Breast epithelium (tissue), 3 donors: ENCODE results near the gene TEAD4.

ENCODE experiments used
- POLR2A ChIP-seq: fragments of 450-650 bp; IDR thresholded peaks from one replicate; pipeline ENCODE4 v1.6.1; 2016; ENCODE audit warnings: antibody characterized with exemption, mild to moderate bottlenecking, moderate library complexity
- POLR2AphosphoS5 ChIP-seq, 3 donors: sonication (generic); formaldehyde crosslinking; IDR thresholded peaks; one replicate each; pipeline ENCODE4 v1.6.1; 2017; ENCODE audit warnings: antibody characterized with exemption in 3 of 3
- TF ChIP-seq, protein P1 (sequence below), 3 donors: fragments of 450-650 bp; IDR thresholded peaks; one replicate each; pipeline ENCODE4 v1.5.1; 2016 to 2017; ENCODE audit warnings: antibody characterized with exemption in 3 of 3, mild to moderate bottlenecking in 3 of 3, moderate library complexity in 3 of 3

- TF ChIP-seq POLR2AphosphoS5 (IDR thresholded peaks at IDR 0.05) (no peak), POLR2A (no peak)
- TF ChIP-seq, protein P1, sequence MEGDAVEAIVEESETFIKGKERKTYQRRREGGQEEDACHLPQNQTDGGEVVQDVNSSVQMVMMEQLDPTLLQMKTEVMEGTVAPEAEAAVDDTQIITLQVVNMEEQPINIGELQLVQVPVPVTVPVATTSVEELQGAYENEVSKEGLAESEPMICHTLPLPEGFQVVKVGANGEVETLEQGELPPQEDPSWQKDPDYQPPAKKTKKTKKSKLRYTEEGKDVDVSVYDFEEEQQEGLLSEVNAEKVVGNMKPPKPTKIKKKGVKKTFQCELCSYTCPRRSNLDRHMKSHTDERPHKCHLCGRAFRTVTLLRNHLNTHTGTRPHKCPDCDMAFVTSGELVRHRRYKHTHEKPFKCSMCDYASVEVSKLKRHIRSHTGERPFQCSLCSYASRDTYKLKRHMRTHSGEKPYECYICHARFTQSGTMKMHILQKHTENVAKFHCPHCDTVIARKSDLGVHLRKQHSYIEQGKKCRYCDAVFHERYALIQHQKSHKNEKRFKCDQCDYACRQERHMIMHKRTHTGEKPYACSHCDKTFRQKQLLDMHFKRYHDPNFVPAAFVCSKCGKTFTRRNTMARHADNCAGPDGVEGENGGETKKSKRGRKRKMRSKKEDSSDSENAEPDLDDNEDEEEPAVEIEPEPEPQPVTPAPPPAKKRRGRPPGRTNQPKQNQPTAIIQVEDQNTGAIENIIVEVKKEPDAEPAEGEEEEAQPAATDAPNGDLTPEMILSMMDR (IDR thresholded peaks at IDR 0.05), result no peak
Observed at GRCh38 chr12:2988494-2988893, 29.3 kb downstream of the TEAD4 start.
